Brain microvascular endothelial cell (primary cell): ENCODE measurements around the gene SMC1B.

Experiments used
- DNase-seq: peaks from one replicate; pipeline ENCODE4 v3.0.0-alpha.2; 2020
- H3K27ac ChIP-seq: fragments of 250-450 bp; sonication (Bioruptor Pico); 2 replicates; pipeline ENCODE4 v1.5.1; 2020; ENCODE audit warnings: mild to moderate bottlenecking, moderate library complexity
- H3K27me3 ChIP-seq: fragments of 250-450 bp; sonication (Bioruptor Pico); replicated peaks from 2 replicates; pipeline ENCODE4 v1.5.1; 2020; ENCODE audit warnings: mild to moderate bottlenecking
- H3K36me3 ChIP-seq: fragments of 250-450 bp; sonication (Bioruptor Pico); replicated peaks from 2 replicates; pipeline ENCODE4 v1.5.1; 2020; ENCODE audit warnings: mild to moderate bottlenecking
- H3K4me3 ChIP-seq: 2 replicates; pipeline ENCODE4 v1.5.1; 2011; ENCODE audit warnings: low read depth, mild to moderate bottlenecking, control low read depth, low read length, moderate library complexity
- CTCF ChIP-seq: IDR thresholded peaks from 2 replicates; pipeline ENCODE4 v1.5.1; 2011; ENCODE audit warnings: low read depth, mild to moderate bottlenecking, moderate library complexity, low read length, control low read depth, inconsistent platforms; ENCODE audit errors: missing control alignments
- in situ Hi-C: cut with HindIII; loops from 2 replicates; pipeline ENCODE4 v1.10.0; 2017; ENCODE audit warnings: low sequenced_read_pairs, low pct_ligation_motif_present

The SMC1B gene

GRCh38 chr22:45424241-45424731 is 10.9 kb upstream of the SMC1B start:
- H3K4me3 ChIP-seq: no peak overlapping the region

DNA sequence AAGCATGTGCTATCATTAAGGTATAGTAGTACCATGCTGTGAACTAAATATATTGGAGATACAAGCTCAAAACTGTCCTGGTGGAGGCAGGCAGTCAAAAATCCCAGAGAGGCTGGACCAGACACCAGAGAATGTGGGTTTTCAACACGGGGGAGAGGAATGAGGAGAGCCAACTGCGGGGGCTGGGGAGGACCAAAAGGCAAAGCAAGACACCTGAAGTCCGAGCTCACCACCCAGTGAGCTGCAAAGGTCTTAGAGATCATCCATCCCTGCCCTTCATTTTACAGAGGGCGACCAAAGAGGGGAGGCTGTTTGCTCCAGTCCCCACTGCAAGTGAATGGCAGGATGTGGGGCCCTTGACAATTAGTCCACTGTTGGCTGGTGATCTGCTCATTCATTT is 10.1 kb upstream of the SMC1B start:
- in situ Hi-C loops: no loop called here
- TF ChIP-seq CTCF: no peak
- Histone ChIP-seq H3K27me3 (no peaks in the 10 kb centered on the region), H3K4me3 (no peak overlapping the region), H3K27ac (no peak overlapping the region), H3K36me3 (no peaks in the 10 kb centered on the region)
- no peak for DNase-seq

More at GRCh38 chr22:45424241-45424731, 10.9 kb upstream of the SMC1B start:
- H3K36me3 ChIP-seq: no peaks in the 10 kb centered on the region
- DNase-seq: no peak
- in situ Hi-C loops: no loop called here
- no peaks in the 10 kb centered on the region for H3K27me3 ChIP-seq
- no peak overlapping the region for H3K27ac ChIP-seq
- no peak for TF ChIP-seq CTCF

DNA sequence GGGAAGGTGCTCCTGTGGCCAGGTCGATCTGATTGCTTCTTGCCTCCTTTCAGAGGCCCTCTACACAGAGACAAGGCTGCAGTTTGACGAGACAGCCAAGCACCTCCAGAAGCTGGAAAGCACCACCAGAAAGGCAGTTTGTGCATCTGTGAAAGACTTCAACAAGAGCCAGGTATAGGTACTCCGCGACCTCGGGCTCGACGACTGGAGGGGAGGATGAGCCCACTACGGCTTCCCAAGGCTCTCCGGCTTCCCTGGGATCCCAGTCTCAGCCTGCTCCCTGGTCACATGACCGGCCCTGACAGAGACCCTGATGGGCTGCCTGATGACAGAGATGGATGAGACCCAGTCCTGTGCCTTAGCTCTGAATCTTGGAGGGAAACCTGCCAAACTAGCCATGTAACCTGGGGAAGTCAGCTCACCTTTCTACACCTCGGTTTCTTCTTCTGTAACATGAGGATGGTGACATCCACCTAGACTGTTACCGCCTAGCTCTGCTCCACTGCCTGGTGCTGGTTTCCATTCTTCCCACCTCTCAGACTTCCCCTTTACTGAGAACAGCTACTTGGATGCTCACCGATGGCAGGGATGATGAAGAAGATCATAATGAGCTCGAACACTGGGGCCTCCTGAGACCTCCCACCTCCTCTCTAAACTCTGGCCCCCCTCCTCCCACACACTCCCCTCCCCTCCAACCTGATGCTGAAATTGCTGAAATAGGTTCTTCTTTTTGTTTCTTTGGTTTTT is 9.0 kb upstream of the SMC1B start:
- H3K36me3 ChIP-seq: no peaks in the 10 kb centered on the region
- H3K4me3 ChIP-seq: no peak overlapping the region
- H3K27ac ChIP-seq: no peak overlapping the region
- in situ Hi-C loops: no loop called here
- H3K27me3 ChIP-seq: no peaks in the 10 kb centered on the region
- TF ChIP-seq CTCF: no peak
- DNase-seq: no peak

DNA sequence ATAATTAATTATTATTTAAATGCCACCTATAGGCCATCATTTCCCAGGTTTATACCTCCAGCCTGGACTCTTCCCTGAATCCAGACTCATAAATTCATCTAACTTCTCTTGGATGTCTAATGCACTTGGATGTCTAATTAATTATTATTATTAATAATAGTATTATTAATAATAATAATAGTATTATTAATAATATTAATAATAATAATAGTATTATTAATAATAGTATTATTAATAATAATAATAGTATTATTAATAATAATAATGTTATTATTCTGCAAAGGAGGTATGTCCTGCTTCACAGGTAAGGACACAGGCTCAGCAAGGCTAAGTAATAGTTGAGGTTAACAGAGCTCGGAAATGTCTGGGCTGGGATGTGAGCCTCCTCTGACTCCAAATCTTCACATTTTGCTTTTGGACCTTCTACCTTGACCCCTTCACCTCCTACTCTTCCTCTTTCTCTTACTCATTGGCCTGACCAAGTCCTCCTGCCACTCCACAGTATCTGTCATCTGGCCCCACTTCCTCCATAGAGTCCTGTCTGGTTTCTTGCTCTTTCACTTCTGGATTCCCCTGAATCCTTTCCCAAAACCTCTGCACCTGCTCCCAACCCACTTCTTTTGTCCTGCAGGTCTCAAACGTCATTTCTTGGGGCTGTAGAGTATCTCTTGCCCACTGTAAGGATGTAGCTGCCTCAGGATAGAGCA is 8.1 kb upstream of the SMC1B start:
- no peaks in the 10 kb centered on the region for H3K36me3 ChIP-seq
- H3K4me3 ChIP-seq: no peak overlapping the region
- H3K27me3 ChIP-seq: no peaks in the 10 kb centered on the region
- no peak for DNase-seq
- TF ChIP-seq CTCF: no peak
- in situ Hi-C loops: no loop called here
- H3K27ac ChIP-seq: no peak overlapping the region

- no peak for DNase-seq
- Histone ChIP-seq H3K27ac (no peak overlapping the region), H3K27me3 (no peaks in the 10 kb centered on the region), H3K36me3 (no peaks in the 10 kb centered on the region), H3K4me3 (no peak overlapping the region)
- no peak for TF ChIP-seq CTCF
- in situ Hi-C loops: no loop called here
These were observed 7.1 kb upstream of the SMC1B start for GRCh38 chr22:45420539-45420938.
